Ascending aorta (tissue), 2 donors: ENCODE results near the gene FSCN2. TPM values are rescaled to one million over a fixed set of nuclear protein-coding genes. Genes with fewer than 3 reads are reported as not detected.

Source experiments
- DNase-seq, 2 donors: peaks; one replicate each; pipeline ENCODE4 v3.0.0-alpha.2; 2019; ENCODE audit warnings: low spot score in 2 of 2
- H3K27ac ChIP-seq, 2 donors: fragments of 200-600 bp; sonication (generic); one replicate each; pipeline ENCODE4 v1.5.1; 2016 to 2017; ENCODE audit warnings: mild to moderate bottlenecking in 1 of 2
- H3K27me3 ChIP-seq: fragments of 200-600 bp; sonication (generic); one replicate; pipeline ENCODE4 v1.5.1; 2017
- H3K36me3 ChIP-seq, 2 donors: fragments of 200-600 bp; sonication (generic); one replicate each; pipeline ENCODE4 v1.5.1; 2016
- H3K4me1 ChIP-seq, 2 donors: fragments of 200-600 bp; sonication (generic); one replicate each; pipeline ENCODE4 v1.5.1; 2016 to 2017; ENCODE audit warnings: mild to moderate bottlenecking in 1 of 2
- H3K4me3 ChIP-seq, 2 donors: fragments of 200-600 bp; sonication (generic); one replicate each; pipeline ENCODE4 v1.5.1; 2016 to 2017; ENCODE audit warnings: mild to moderate bottlenecking in 1 of 2
- H3K9me3 ChIP-seq, 2 donors: fragments of 200-600 bp; sonication (generic); one replicate each; pipeline ENCODE4 v1.5.1; 2016
- intact Hi-C: fragments of 100-400 bp; cut with DNase I; formaldehyde crosslinking; loops from one replicate; pipeline ENCODE4 v1.15.1; 2023
- total RNA-seq: library from RNA; depleted of rRNA; stranded (reverse); fragments of >200 nt; gene quantifications from one replicate; pipeline ENCODE4 v1.1.0, GENCODE V29; 2016
- TF ChIP-seq, protein P1 (sequence below), 3 experiments: fragments of 200-600 bp in 2 of 3; fragments of 450-650 bp in 1 of 3; sonication (generic) in 2 of 3; IDR thresholded peaks; one replicate each; pipeline ENCODE4 v1.5.1; 2016 to 2019; ENCODE audit warnings: antibody characterized with exemption in 3 of 3, mild to moderate bottlenecking in 1 of 3, moderate library complexity in 1 of 3

FSCN2 gene
- total RNA-seq, 1 donor from 2014 or later: not detected

- no peak for DNase-seq
- Histone ChIP-seq H3K27me3 (no peaks in the 10 kb centered on the region), H3K4me3 (no peak overlapping the region), H3K36me3 (peaks cover 41 to 67% of the 10 kb centered on the region in 2 donors), H3K9me3 (no peaks in the 10 kb centered on the region), H3K27ac (no peak overlapping the region), H3K4me1 (peaks cover 0 to 20% of the 10 kb centered on the region in 2 donors)
- intact Hi-C loops: no loop called here
- TF ChIP-seq, protein P1, sequence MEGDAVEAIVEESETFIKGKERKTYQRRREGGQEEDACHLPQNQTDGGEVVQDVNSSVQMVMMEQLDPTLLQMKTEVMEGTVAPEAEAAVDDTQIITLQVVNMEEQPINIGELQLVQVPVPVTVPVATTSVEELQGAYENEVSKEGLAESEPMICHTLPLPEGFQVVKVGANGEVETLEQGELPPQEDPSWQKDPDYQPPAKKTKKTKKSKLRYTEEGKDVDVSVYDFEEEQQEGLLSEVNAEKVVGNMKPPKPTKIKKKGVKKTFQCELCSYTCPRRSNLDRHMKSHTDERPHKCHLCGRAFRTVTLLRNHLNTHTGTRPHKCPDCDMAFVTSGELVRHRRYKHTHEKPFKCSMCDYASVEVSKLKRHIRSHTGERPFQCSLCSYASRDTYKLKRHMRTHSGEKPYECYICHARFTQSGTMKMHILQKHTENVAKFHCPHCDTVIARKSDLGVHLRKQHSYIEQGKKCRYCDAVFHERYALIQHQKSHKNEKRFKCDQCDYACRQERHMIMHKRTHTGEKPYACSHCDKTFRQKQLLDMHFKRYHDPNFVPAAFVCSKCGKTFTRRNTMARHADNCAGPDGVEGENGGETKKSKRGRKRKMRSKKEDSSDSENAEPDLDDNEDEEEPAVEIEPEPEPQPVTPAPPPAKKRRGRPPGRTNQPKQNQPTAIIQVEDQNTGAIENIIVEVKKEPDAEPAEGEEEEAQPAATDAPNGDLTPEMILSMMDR (IDR thresholded peaks at IDR 0.05): peak in 1 of 3 experiments; percentile 28
Measured at GRCh38 chr17:81558941-81559806, 31.0 kb downstream of the FSCN2 start.

- intact Hi-C loops: no loop called here
- Histone ChIP-seq H3K27ac (peak overlapping the region; percentile 34 to 35), H3K4me1 (peaks cover 16 to 35% of the 10 kb centered on the region in 2 donors)
Measured at GRCh38 chr17:81561494-81561885, 33.3 kb downstream of the FSCN2 start.

GRCh38 chr17:81563861-81564586 is 35.8 kb downstream of the FSCN2 start:
- peak overlapping the region; percentile 86 to 93 for H3K27ac ChIP-seq

More at GRCh38 chr17:81561494-81561885, 33.3 kb downstream of the FSCN2 start:
- Histone ChIP-seq H3K36me3 (peaks cover 51 to 83% of the 10 kb centered on the region in 2 donors), H3K27me3 (no peaks in the 10 kb centered on the region), H3K4me3 (no peak overlapping the region), H3K9me3 (no peaks in the 10 kb centered on the region)
- TF ChIP-seq, protein P1 (IDR thresholded peaks at IDR 0.05): no peak
- no peak for DNase-seq

DNA sequence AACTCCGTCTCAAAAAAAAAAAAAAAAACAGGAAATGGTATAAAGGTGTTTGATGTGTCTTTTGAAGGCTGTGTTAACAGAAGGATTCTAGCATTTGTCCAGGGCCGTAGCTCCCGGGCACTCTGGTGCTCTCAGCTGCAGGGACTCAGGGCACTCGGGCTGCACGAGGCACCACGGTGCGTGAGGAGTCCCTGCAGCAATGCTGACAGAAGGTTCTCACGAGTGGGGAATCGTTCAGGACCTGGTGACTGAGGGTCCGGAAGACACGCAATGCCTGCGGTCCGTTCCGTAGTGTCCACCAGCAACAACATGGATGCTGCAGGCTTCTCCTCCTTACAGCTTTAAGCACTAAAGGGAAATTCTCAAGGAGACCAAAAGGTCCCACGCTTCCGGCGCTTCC is 36.6 kb downstream of the FSCN2 start:
- Histone ChIP-seq H3K4me1 (peaks cover 31 to 52% of the 10 kb centered on the region in 2 donors), H3K36me3 (peaks cover 43 to 62% of the 10 kb centered on the region in 2 donors), H3K27me3 (no peaks in the 10 kb centered on the region), H3K9me3 (no peaks in the 10 kb centered on the region), H3K27ac (peak overlapping the region; percentile 86 to 93), H3K4me3 (peak overlapping the region in 1 of 2 donors; percentile 27)
- no peak for DNase-seq
- intact Hi-C loops: no loop called here
- TF ChIP-seq, protein P1 (IDR thresholded peaks at IDR 0.05): no peak

More at GRCh38 chr17:81563861-81564586, 35.8 kb downstream of the FSCN2 start:
- intact Hi-C loops: no loop called here
- DNase-seq: no peak
- TF ChIP-seq, protein P1 (IDR thresholded peaks at IDR 0.05): no peak
- Histone ChIP-seq H3K36me3 (peaks cover 40 to 62% of the 10 kb centered on the region in 2 donors), H3K4me3 (peak overlapping the region in 1 of 2 donors; percentile 27), H3K27me3 (no peaks in the 10 kb centered on the region), H3K9me3 (no peaks in the 10 kb centered on the region), H3K4me1 (peaks cover 31 to 51% of the 10 kb centered on the region in 2 donors)

GRCh38 chr17:81565231-81565630 is 37.1 kb downstream of the FSCN2 start:
- intact Hi-C loops: no loop called here
- peak overlapping the region in 1 of 2 donors; percentile 27 for H3K4me3 ChIP-seq
- TF ChIP-seq, protein P1 (IDR thresholded peaks at IDR 0.05): no peak
- peaks cover 31 to 52% of the 10 kb centered on the region in 2 donors for H3K4me1 ChIP-seq
- DNase-seq: no peak
- H3K27ac ChIP-seq: peak overlapping the region; percentile 86 to 93
- H3K9me3 ChIP-seq: no peaks in the 10 kb centered on the region
- no peaks in the 10 kb centered on the region for H3K27me3 ChIP-seq
- H3K36me3 ChIP-seq: peaks cover 42 to 62% of the 10 kb centered on the region in 2 donors
